Midbrain (tissue), 1 donor: ENCODE results near the gene ATP6V1A.

Experiments used
- DNase-seq: peaks from one replicate; lab custom pipeline; 2025; lab: John Stamatoyannopoulos, UW

Gene ATP6V1A

GRCh38 chr3:113747283-113748046, 630 bp downstream of the ATP6V1A start:
- DNase-seq, result peak; percentile 53

GRCh38 chr3:113751141-113751540, 4.3 kb downstream of the ATP6V1A start:
- no peak for DNase-seq

- no peak for DNase-seq
These were observed 6.6 kb downstream of the ATP6V1A start for GRCh38 chr3:113753376-113753985.

GRCh38 chr3:113754494-113755159, 7.8 kb downstream of the ATP6V1A start:
- DNase-seq, result no peak

- no peak for DNase-seq
These were observed 11.7 kb downstream of the ATP6V1A start for GRCh38 chr3:113758389-113759024.

- DNase-seq, result no peak
These were observed 17.9 kb downstream of the ATP6V1A start for GRCh38 chr3:113764698-113765097.

GRCh38 chr3:113769551-113769950, 22.7 kb downstream of the ATP6V1A start:
- no peak for DNase-seq

- no peak for DNase-seq
These were observed 25.2 kb downstream of the ATP6V1A start for GRCh38 chr3:113771993-113772392.

- DNase-seq, result no peak
These were observed 26.5 kb downstream of the ATP6V1A start for GRCh38 chr3:113773381-113773780.

GRCh38 chr3:113775516-113775915, 28.7 kb downstream of the ATP6V1A start:
- DNase-seq, result no peak

GRCh38 chr3:113776564-113776963, 29.7 kb downstream of the ATP6V1A start:
- no peak for DNase-seq

GRCh38 chr3:113783463-113783862, 36.6 kb downstream of the ATP6V1A start:
- no peak for DNase-seq

- no peak for DNase-seq
These were observed 37.1 kb downstream of the ATP6V1A start for GRCh38 chr3:113783980-113784379.

- DNase-seq, result no peak
These were observed 44.5 kb downstream of the ATP6V1A start for GRCh38 chr3:113791381-113791780.

GRCh38 chr3:113794526-113794925, 47.7 kb downstream of the ATP6V1A start:
- no peak for DNase-seq

- no peak for DNase-seq
These were observed 48.9 kb downstream of the ATP6V1A start for GRCh38 chr3:113795693-113796092.

- no peak for DNase-seq
These were observed 56.1 kb downstream of the ATP6V1A start for GRCh38 chr3:113802795-113803455.

GRCh38 chr3:113804661-113805060, 57.8 kb downstream of the ATP6V1A start:
- DNase-seq, result no peak

- no peak for DNase-seq
These were observed 58.4 kb downstream of the ATP6V1A start for GRCh38 chr3:113805249-113805648.

GRCh38 chr3:113812854-113813253, 66.0 kb downstream of the ATP6V1A start:
- no peak for DNase-seq

GRCh38 chr3:113819866-113820265, 73.0 kb downstream of the ATP6V1A start:
- DNase-seq, result no peak

GRCh38 chr3:113825090-113825489, 78.3 kb downstream of the ATP6V1A start:
- DNase-seq, result no peak
